Thyroid gland (tissue), 4 donors: ENCODE data around the gene SULT2B1.

Source experiments
- POLR2A ChIP-seq, 2 donors: fragments of 450-650 bp; IDR thresholded peaks; one replicate each; pipeline ENCODE4 v1.6.1; 2017; ENCODE audit warnings: antibody characterized with exemption in 2 of 2, mild to moderate bottlenecking in 2 of 2, moderate library complexity in 1 of 2
- TF ChIP-seq, protein P1 (sequence below), 6 experiments: fragments of 200-600 bp in 3 of 6; fragments of 450-650 bp in 3 of 6; sonication (generic) in 3 of 6; IDR thresholded peaks; one replicate each; pipeline ENCODE4 v1.5.1; 2016 to 2019; ENCODE audit warnings: antibody characterized with exemption in 6 of 6, mild to moderate bottlenecking in 2 of 6, inconsistent platforms in 1 of 6, moderate library complexity in 1 of 6

DNA sequence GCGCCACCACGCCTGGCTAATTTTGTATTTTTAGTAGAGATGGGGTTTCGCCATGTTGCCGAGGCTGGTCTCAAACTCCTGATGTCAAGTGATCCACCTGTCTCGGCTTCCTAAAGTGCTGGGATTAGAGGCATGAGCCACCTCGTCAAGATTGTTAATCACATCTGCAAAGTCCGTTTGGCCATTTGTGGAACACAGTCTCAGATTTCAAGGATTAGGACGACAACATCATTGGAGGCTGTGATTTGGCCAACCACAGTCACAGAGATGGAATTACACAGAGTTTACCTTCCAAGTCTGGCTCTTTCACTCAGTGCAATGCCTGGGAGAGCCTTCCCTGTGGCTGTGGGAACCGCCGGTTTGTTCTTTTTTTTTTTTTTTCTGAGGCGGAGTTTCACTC lies 17.8 kb downstream of the SULT2B1 start:
- TF ChIP-seq, protein P1, sequence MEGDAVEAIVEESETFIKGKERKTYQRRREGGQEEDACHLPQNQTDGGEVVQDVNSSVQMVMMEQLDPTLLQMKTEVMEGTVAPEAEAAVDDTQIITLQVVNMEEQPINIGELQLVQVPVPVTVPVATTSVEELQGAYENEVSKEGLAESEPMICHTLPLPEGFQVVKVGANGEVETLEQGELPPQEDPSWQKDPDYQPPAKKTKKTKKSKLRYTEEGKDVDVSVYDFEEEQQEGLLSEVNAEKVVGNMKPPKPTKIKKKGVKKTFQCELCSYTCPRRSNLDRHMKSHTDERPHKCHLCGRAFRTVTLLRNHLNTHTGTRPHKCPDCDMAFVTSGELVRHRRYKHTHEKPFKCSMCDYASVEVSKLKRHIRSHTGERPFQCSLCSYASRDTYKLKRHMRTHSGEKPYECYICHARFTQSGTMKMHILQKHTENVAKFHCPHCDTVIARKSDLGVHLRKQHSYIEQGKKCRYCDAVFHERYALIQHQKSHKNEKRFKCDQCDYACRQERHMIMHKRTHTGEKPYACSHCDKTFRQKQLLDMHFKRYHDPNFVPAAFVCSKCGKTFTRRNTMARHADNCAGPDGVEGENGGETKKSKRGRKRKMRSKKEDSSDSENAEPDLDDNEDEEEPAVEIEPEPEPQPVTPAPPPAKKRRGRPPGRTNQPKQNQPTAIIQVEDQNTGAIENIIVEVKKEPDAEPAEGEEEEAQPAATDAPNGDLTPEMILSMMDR (IDR thresholded peaks at IDR 0.05) = no peak
- no peak for TF ChIP-seq POLR2A (IDR thresholded peaks at IDR 0.05)
